Lung (tissue), 12 donors: ENCODE results near the gene TTC7B. TPM values are rescaled to one million over a fixed set of nuclear protein-coding genes. Genes with fewer than 3 reads are reported as not detected.

Experiments used
- ATAC-seq: fragments of 200-7000 bp; cut with Tn5 transposase; one replicate; pipeline ENCODE4 v1.9.1; 2020; ENCODE audit warnings: moderate number of reproducible peaks; ENCODE audit not compliant: insufficient read depth, low FRiP score
- DNase-seq, 3 donors: peaks; one replicate each; pipeline ENCODE4 v3.0.0-alpha.2; 2013 to 2017
- H3K27ac ChIP-seq, 2 donors: one replicate each; pipeline ENCODE4 v1.5.1; 2013; ENCODE audit warnings: mild to moderate bottlenecking in 2 of 2, moderate library complexity in 2 of 2, control low read depth in 1 of 2, inconsistent platforms in 1 of 2, low read depth in 1 of 2, low read length in 1 of 2
- H3K27me3 ChIP-seq, 3 donors: one replicate each; pipeline ENCODE4 v1.5.1; 2013; ENCODE audit warnings: low read length in 2 of 3; ENCODE audit not compliant: control insufficient read depth in 3 of 3, insufficient read depth in 3 of 3
- H3K36me3 ChIP-seq, 4 donors: one replicate each; pipeline ENCODE4 v1.5.1; 2013; ENCODE audit warnings: low read length in 4 of 4, mild to moderate bottlenecking in 1 of 4, moderate library complexity in 1 of 4; ENCODE audit not compliant: control insufficient read depth in 4 of 4, insufficient read depth in 4 of 4
- H3K4me1 ChIP-seq, 5 donors: one replicate each; pipeline ENCODE4 v1.5.1; 2013; ENCODE audit warnings: low read length in 5 of 5, mild to moderate bottlenecking in 2 of 5, moderate library complexity in 1 of 5; ENCODE audit not compliant: control insufficient read depth in 5 of 5, insufficient read depth in 5 of 5
- H3K4me3 ChIP-seq: one replicate; pipeline ENCODE4 v1.5.1; 2013; ENCODE audit warnings: mild to moderate bottlenecking, control low read depth, moderate library complexity
- H3K9ac ChIP-seq, 2 donors: one replicate each; pipeline ENCODE4 v1.5.1; 2013; ENCODE audit warnings: low read length in 2 of 2, control low read depth in 1 of 2; ENCODE audit not compliant: insufficient read depth in 1 of 2
- H3K9me3 ChIP-seq, 4 donors: one replicate each; pipeline ENCODE4 v1.5.1; 2013; ENCODE audit warnings: low read length in 3 of 4, mild to moderate bottlenecking in 1 of 4, moderate library complexity in 1 of 4; ENCODE audit not compliant: control insufficient read depth in 4 of 4, insufficient read depth in 3 of 4
- CTCF ChIP-seq: IDR thresholded peaks from 2 replicates; pipeline ENCODE4 v1.5.1; 2012; ENCODE audit warnings: mild to moderate bottlenecking; ENCODE audit errors: control extremely low read depth, extremely low read depth
- WGBS, 2 donors: extraction: QIAGEN DNeasy Blood & Tissue Kit; methylation state at CpG; one replicate each; pipeline ENCODE4 v1.1.7; 2013; 5-methylcytosine and 5-hydroxymethylcytosine counted together
- polyA plus RNA-seq, 2 donors: library from polyadenylated mRNA; stranded (reverse); fragments of 200-250 nt; gene quantifications; one replicate each; pipeline ENCODE4 v1.2.1, GENCODE V29; 2013
- total RNA-seq, 2 donors: library from RNA; depleted of rRNA in 1 of 2; stranded (reverse); fragments of >200 nt in 1 of 2; gene quantifications; one replicate each; pipeline ENCODE4 v1.2.1, GENCODE V29; 2014 to 2021
- donor health status: control.
- donor health status: control.
- donor health status: Bipolar disorder and iron deficiency.
- donor health status: healthy.
- donor health status: DM: yes; HTN: yes; CAD: no.

The TTC7B gene
- total and polyA plus RNA-seq, 4 donors = 11.0 to 39.6 (median 23.0) TPM

GRCh38 chr14:90569201-90569600 is 247.0 kb downstream of the TTC7B start:
- 87 to 93% methylated on average over 5 of the region's 5 CpGs for WGBS, 2 donors
- Histone ChIP-seq H3K36me3 (peaks cover 0 to 13% (median under 1%) of the 10 kb centered on the region in 4 donors), H3K9me3 (no peaks in the 10 kb centered on the region), H3K9ac (no peak overlapping the region), H3K4me3 (no peak overlapping the region), H3K27me3 (no peaks in the 10 kb centered on the region), H3K4me1 (peaks cover 0 to 19% (median 10%) of the 10 kb centered on the region in 5 donors), H3K27ac (no peak overlapping the region)
- DNase-seq (no peak), ATAC-seq (no peak)
- no peak for TF ChIP-seq CTCF

GRCh38 chr14:90568405-90568804 is 247.8 kb downstream of the TTC7B start:
- H3K4me1 ChIP-seq = peaks cover 0 to 11% (median 3%) of the 10 kb centered on the region in 5 donors
- H3K9ac ChIP-seq = peak overlapping the region in 1 of 2 donors; percentile 17
- DNase-seq (no peak), ATAC-seq (no peak)
- H3K9me3 ChIP-seq = no peaks in the 10 kb centered on the region
- no peak overlapping the region for H3K4me3 ChIP-seq
- peaks cover 0 to 13% (median under 1%) of the 10 kb centered on the region in 4 donors for H3K36me3 ChIP-seq
- H3K27me3 ChIP-seq = no peaks in the 10 kb centered on the region
- TF ChIP-seq CTCF = no peak
- WGBS, 2 donors = 78 to 85% methylated on average over 3 of the region's 3 CpGs
- H3K27ac ChIP-seq = no peak overlapping the region

- TF ChIP-seq CTCF = no peak
- no peaks in the 10 kb centered on the region for H3K9me3 ChIP-seq
- WGBS, 2 donors = 85 to 90% methylated on average over 7 of the region's 7 CpGs
- H3K27me3 ChIP-seq = no peaks in the 10 kb centered on the region
- ATAC-seq = no peak
- H3K4me3 ChIP-seq = no peak overlapping the region
- peak overlapping the region in 1 of 2 donors; percentile 17 for H3K9ac ChIP-seq
- H3K36me3 ChIP-seq = peaks cover 0 to 13% (median under 1%) of the 10 kb centered on the region in 4 donors
- H3K27ac ChIP-seq = no peak overlapping the region
- no peak for DNase-seq
- H3K4me1 ChIP-seq = peaks cover 0 to 11% (median 3%) of the 10 kb centered on the region in 5 donors
Measured at GRCh38 chr14:90567991-90568390, 248.2 kb downstream of the TTC7B start.

- peaks cover 0 to 11% (median 3%) of the 10 kb centered on the region in 5 donors for H3K4me1 ChIP-seq
- ATAC-seq = no peak
- H3K4me3 ChIP-seq = no peak overlapping the region
- no peaks in the 10 kb centered on the region for H3K27me3 ChIP-seq
- no peak for DNase-seq
- H3K36me3 ChIP-seq = peaks cover 0 to 13% (median under 1%) of the 10 kb centered on the region in 4 donors
- H3K9me3 ChIP-seq = no peaks in the 10 kb centered on the region
- TF ChIP-seq CTCF = no peak
- no peak overlapping the region for H3K9ac ChIP-seq
- 94 to 97% methylated on average over 11 of the region's 11 CpGs for WGBS, 2 donors
- no peak overlapping the region for H3K27ac ChIP-seq
Measured at GRCh38 chr14:90567191-90567590, 249.0 kb downstream of the TTC7B start.
